Non-pigmented ciliary epithelial cell (primary cell): Measurements from ENCODE around the gene NCOA7.
"Not testable (repeated sequence)": the region's sequence is repeated elsewhere in the genome, so short reads cannot be mapped to it uniquely, and the experiment has no call there.

ENCODE experiments used
- DNase-seq: peaks from one replicate; pipeline ENCODE4 v3.0.0-alpha.2; 2010; ENCODE audit warnings: low read depth

The NCOA7 gene

DNA sequence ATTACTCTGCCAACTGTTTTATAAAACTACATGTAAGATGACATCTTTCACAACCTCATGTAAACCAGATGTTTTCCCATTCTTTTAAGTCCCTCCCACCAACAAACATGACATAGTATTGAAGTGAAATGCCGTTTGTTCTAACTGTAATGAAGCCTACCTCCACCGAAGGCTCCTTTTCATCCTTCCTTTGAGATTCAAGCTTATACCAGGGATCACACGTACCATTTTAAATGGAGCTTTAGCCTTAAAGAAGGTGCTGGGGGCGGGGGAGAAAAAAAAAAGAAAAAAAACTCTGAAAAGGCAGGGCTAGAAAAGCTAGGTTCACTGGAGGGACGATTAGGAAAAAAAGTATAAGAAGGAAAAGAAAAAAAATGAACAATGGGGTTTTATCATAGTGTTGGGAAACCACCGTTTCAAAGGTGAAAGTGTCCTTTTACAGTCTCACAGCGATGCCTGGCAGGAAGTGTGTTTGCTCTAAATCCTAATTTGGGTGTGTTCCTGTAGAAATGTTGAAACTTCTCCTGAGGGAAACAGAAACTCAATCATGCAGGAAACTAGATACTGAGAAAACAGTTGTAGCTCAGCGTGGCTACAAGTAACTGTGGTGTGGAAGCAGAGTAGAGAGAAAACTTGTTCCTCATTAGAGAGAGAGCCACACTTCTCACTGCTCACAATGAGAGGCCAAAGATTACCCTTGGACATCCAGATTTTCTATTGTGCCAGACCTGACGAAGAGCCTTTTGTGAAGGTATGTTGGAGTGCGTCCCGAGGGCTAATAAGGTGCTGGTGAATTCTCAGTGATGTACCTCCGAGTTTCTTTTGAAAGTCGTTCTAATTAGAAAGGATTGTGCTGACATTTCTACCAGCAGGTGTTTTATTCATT is 128.2 kb downstream of the NCOA7 start:
- peak; percentile 60 for DNase-seq

DNA sequence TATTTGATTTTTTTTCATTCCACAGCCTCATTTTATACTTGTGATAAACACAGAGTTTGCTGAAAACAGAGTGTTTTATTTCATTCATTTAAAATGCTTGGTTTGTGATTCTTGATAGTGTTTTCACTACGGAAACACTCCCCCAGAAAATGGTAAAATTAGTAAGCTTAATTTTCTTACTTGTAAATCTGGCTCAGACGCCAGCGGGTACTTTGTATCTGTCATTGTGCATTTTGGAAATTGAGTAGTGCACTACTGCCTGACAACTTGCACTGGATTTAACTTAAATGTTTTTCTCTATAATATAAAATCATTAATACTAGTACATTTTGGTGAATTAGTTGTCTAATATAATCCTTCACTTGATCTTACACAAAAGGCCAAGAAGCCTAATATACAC is 128.9 kb downstream of the NCOA7 start:
- DNase-seq = no peak

DNA sequence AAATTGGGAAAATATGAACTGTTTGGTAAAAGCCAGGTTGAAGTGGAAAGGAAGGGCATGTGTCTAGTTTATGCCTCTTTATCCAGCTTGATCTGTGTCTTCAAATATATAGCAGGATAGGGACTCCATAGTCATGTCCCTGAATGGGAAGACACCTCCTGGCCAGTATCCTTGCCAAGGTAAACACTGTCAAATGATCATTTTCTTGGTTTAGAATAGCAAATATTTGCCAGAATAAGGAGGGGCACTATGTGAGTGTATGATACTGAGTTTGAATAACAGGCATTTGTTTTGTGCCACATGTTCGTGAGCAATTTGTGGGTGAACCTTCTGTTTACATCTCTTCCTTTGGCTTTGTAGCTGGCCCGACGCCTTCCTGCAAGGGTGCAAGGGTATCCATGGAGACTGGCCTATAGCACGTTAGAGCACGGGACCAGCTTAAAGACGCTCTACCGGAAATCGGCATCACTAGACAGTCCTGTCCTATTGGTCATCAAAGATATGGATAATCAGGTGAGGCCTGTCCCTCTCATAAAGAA is 131.6 kb downstream of the NCOA7 start:
- no peak for DNase-seq

- no peak for DNase-seq
These were observed 132.7 kb downstream of the NCOA7 start for GRCh38 chr6:125923366-125923877.

DNA sequence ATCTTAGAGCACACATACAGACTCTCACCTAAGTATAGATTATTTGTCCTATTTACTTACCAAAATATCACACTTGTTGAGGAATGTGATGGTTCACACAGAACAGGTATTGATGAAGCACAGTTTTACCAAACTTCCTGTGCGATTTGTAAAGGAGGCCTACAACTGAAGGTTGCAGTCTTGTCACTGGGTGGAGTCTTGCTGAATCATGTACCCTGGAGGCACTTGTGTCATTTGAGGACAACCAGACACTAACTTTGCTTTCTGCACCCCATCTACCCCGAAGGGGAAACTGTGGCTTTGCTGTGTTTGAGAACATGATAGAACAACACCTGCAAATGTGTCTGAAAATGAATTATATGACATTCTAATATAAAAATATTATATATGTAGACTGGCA is 133.4 kb downstream of the NCOA7 start:
- DNase-seq = no peak

- no peak for DNase-seq
These were observed 134.1 kb downstream of the NCOA7 start for GRCh38 chr6:125924697-125925358.

GRCh38 chr6:125926711-125927110 is 136.0 kb downstream of the NCOA7 start:
- no peak for DNase-seq

- no peak for DNase-seq
These were observed 137.0 kb downstream of the NCOA7 start for GRCh38 chr6:125927761-125928160.

GRCh38 chr6:125930765-125931418 is 140.1 kb downstream of the NCOA7 start:
- DNase-seq = no peak

DNA sequence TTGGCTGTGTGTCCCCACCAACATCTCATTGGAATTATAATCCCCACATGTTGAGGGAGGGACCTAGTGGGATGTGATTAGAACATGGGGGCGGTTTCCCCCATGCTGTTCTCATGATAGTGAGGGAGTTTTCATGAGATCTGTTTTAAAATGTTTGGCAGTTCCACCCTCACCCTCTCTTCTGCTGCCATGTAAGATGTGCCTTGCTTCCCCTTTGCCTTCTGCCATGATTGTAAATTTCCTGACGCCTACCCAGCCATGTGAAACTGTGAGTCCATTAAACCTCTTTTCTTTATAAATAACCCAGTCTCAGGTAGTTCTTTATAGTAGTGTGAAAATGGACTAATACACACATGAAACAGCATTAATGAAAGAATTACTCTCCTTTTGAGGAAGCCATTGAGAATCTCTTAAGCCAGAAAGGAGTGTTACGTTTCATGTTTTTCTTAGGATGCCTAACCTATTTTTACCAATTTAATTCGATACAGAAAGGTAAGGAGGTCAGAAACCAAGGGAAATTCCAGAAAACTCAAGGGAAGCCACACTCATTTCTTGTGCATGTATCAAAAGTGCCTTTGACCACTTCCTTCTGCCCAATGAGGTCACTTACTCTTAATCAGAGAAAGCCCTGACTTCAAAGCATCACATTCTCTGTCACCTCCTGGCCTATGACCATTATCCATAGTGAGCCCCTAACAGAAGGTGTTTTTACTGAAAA is 141.1 kb downstream of the NCOA7 start:
- DNase-seq = no peak

GRCh38 chr6:125932451-125932795 is 141.7 kb downstream of the NCOA7 start:
- no peak for DNase-seq

GRCh38 chr6:125935520-125935919 is 144.8 kb downstream of the NCOA7 start:
- DNase-seq = not testable (repeated sequence)

DNA sequence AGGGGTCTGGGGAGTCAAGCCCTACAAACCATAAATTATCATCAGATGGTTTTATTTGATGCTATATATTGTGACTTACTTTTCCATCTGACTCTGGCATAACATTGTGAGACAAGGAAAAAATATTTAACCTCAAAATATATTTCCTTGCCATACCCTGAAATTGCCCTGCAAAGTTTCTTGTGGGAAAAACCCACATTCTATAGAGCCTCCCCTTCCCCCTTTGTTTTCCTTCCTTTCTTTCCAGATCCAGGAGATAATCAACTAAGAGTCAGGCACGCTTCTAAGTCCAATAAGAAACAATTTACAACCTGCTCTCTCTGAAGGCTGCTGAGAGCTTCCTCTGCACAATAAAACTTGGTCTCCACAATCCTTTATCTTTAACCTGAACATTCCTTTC is 148.3 kb downstream of the NCOA7 start:
- no peak for DNase-seq

DNA sequence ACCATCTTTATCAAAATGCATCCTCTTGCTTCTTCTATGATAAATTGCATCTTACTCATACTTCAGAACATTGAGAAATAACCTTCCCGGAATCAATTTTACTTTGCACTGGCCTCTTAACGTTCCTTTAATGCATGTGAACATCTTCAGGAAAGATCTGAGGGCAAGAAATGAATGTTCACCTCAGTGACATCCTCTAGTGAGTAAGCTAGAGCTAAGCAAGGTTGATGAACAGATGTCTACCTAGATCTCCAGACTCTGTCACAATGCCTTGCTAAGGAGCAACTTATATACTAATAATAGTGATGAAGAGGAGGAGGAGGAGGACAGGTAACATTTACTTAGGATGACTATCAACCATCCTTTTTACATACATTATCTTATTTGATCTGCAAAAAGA is 149.0 kb downstream of the NCOA7 start:
- DNase-seq = no peak

GRCh38 chr6:125940247-125941041 is 149.7 kb downstream of the NCOA7 start:
- no peak for DNase-seq

DNA sequence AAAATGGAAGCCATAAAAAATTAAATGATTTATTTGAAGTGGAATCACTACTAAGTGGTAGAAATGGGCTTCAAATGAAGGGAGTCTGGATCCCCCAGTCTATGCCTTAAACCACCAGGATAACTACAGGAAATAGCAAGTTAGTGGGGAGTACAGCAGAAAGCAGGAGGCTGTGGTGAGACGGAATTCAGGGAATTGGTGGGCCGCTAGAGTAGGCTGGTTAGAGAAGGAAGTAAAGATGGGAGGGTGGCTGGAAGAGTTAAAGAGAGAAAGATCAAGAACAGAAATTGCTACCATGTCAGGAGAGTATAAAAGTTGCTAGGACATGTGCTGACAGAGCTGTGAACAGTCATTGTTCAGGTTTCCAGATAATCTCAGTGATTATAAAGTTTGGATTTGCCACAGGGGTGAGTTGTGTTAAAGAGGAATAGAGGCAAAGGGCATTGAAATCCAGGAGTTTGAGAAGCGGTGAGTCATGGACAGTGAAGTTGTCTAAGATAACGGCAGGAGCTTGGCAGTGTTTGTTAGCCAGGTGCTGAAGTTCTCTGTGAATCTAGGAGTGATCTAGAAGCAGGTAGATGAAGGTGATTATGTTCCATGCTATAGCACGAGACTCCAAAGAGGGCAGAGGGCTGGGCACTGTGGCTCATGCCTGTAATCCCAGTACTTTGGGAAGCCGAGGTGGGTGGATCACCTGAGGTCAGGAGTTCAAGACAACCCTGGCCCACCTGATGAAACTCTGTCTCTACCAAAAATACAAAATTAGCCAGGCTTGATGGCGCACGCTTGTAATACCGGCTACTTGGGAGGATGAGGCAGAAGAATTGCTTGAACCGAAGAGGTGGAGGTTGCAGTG is 152.1 kb downstream of the NCOA7 start:
- DNase-seq = no peak

- DNase-seq = no peak
These were observed 153.0 kb downstream of the NCOA7 start for GRCh38 chr6:125943528-125944433.

GRCh38 chr6:125944434-125944816 is 153.7 kb downstream of the NCOA7 start:
- DNase-seq = peak; percentile 47

GRCh38 chr6:125944896-125945295 is 154.1 kb downstream of the NCOA7 start:
- no peak for DNase-seq
